22Rv1 (cell line): ENCODE measurements around the gene AP5B1.

Experiments
- CTCF ChIP-seq: fragments of 450-650 bp; IDR thresholded peaks from 2 replicates; pipeline ENCODE4 v1.5.1; 2017; ENCODE audit warnings: mild to moderate bottlenecking
- ZFX ChIP-seq: fragments of 450-650 bp; IDR thresholded peaks from 2 replicates; pipeline ENCODE4 v1.6.1; 2017; ENCODE audit warnings: antibody characterized with exemption, borderline replicate concordance

GRCh38 chr11:65779919-65780769 lies 632 bp downstream of the AP5B1 start:
- peak; percentile 99 for TF ChIP-seq CTCF
- TF ChIP-seq ZFX = no peak
